CD4-positive, alpha-beta T cell (primary cell): ENCODE measurements around the gene ARFGEF2. TPM values are rescaled to one million over a fixed set of nuclear protein-coding genes. Genes with fewer than 3 reads are reported as not detected.

Source experiments
- ATAC-seq: fragments of 200-7000 bp; cut with Tn5 transposase; one replicate; pipeline ENCODE4 v1.10.0; 2022; ENCODE audit warnings: mild to moderate bottlenecking; ENCODE audit not compliant: poor library complexity
- CTCF ChIA-PET: fragments of 350-600 bp; sonication (Branson Sonifier 250); formaldehyde crosslinking; loops from one replicate; lab custom pipeline; 2021; ENCODE audit warnings: antibody characterized with exemption, inconsistent platforms; lab: Charles Lee
- POLR2A ChIA-PET: fragments of 350-600 bp; sonication (Branson Sonifier 250); formaldehyde crosslinking; loops from one replicate; lab custom pipeline; 2021; ENCODE audit warnings: antibody characterized with exemption, inconsistent platforms; lab: Charles Lee
- DNase-seq, 14 experiments: peaks; one replicate each; pipeline ENCODE4 v3.0.0-alpha.2; 2013 to 2020; ENCODE audit warnings: mixed read lengths in 2 of 14
- H3K27ac ChIP-seq, 2 donors: one replicate each; pipeline versions ENCODE4 v1.5.1 to v1.7.0; 2013; ENCODE audit warnings: low read length in 2 of 2, low read depth in 1 of 2, mild to moderate bottlenecking in 1 of 2
- H3K27me3 ChIP-seq, 2 experiments: 1 replicate in 1 of 2; 2 replicates in 1 of 2; pipeline versions ENCODE4 v1.6.1 to v1.7.0; 2013; ENCODE audit warnings: low read length in 2 of 2, control low read depth in 1 of 2, mild to moderate bottlenecking in 1 of 2, moderate library complexity in 1 of 2; ENCODE audit not compliant: insufficient read depth in 2 of 2, control insufficient read depth in 1 of 2
- H3K36me3 ChIP-seq: one replicate; pipeline ENCODE4 v1.6.1; 2013; ENCODE audit warnings: low read length, control low read depth; ENCODE audit not compliant: insufficient read depth
- H3K4me1 ChIP-seq: one replicate; pipeline ENCODE4 v1.6.1; 2013; ENCODE audit warnings: low read length, control low read depth; ENCODE audit not compliant: insufficient read depth
- H3K4me3 ChIP-seq: one replicate; pipeline ENCODE4 v1.5.1; 2013; ENCODE audit warnings: mild to moderate bottlenecking, low read length, moderate library complexity
- H3K9me3 ChIP-seq, 2 experiments: 1 replicate in 1 of 2; 2 replicates in 1 of 2; pipeline versions ENCODE4 v1.6.1 to v1.7.0; 2013; ENCODE audit warnings: low read length in 2 of 2, mild to moderate bottlenecking in 2 of 2, control low read depth in 1 of 2, moderate library complexity in 1 of 2; ENCODE audit not compliant: control insufficient read depth in 1 of 2, insufficient read depth in 1 of 2
- H3K27ac Mint-ChIP-seq: one replicate; pipeline ENCODE4 v1.8.0; 2020; ENCODE audit warnings: mixed read lengths
- H3K27me3 Mint-ChIP-seq: one replicate; pipeline ENCODE4 v1.8.0; 2021; ENCODE audit warnings: mixed read lengths
- H3K36me3 Mint-ChIP-seq: one replicate; pipeline ENCODE4 v1.8.0; 2021; ENCODE audit warnings: low read depth, mixed read lengths
- H3K4me1 Mint-ChIP-seq: one replicate; pipeline ENCODE4 v1.8.0; 2021; ENCODE audit warnings: low read depth, mixed read lengths
- H3K4me3 Mint-ChIP-seq: one replicate; pipeline ENCODE4 v1.8.0; 2020; ENCODE audit warnings: mild to moderate bottlenecking, mixed read lengths
- H3K9me3 Mint-ChIP-seq: one replicate; pipeline ENCODE4 v1.8.0; 2020; ENCODE audit warnings: mixed read lengths
- CTCF ChIP-seq: fragments of 200-600 bp; IDR thresholded peaks from one replicate; pipeline ENCODE4 v1.8.0; 2022; ENCODE audit warnings: antibody characterized with exemption, mild to moderate bottlenecking
- intact Hi-C, 2 experiments: fragments of 100-400 bp; cut with DNase I in 1 of 2; cut with micrococcal nuclease in 1 of 2; formaldehyde crosslinking; loops; one replicate each; pipeline versions ENCODE4 v1.15.1 to v1.9.0; 2023 to 2025; cut with DNase I, micrococcal nuclease
- total RNA-seq, 174 experiments: library from RNA in 2 of 174; stranded (reverse) in 2 of 174; gene quantifications; one replicate each; pipeline ENCODE4 v1.2.3 and lab custom pipeline; 2021 to 2026

Gene ARFGEF2
- total RNA-seq, 2 experiments from 2014 or later, result 23.0 to 23.4 TPM

DNA sequence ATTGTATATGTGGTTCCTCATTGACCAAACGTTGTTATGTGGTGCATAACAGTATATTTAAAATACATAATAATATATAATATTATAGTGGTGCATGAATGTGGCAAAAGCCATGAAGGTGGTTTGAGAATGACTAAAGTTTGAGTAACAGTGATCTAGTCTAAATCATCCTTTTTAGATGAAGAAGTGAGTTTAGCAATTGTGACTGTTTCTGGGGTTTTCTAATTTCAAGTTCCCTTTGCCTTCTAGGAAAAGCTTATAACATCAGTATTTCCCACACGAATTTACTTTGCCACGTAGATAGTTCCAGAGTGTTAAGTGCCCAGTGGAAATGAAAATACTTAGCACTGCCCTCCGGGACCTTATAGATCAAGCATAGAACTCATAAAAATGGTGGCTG is 40.9 kb downstream of the ARFGEF2 start:
- Mint-ChIP-seq H3K36me3 (peaks cover 70% of the 10 kb centered on the region), H3K27ac (no peak overlapping the region), H3K4me1 (no peaks in the 10 kb centered on the region), H3K27me3 (no peaks in the 10 kb centered on the region), H3K4me3 (no peak overlapping the region), H3K9me3 (no peaks in the 10 kb centered on the region)
- DNase-seq, result no peak
- POLR2A ChIA-PET, result no interaction called here
- Histone ChIP-seq H3K36me3 (peaks cover 48% of the 10 kb centered on the region), H3K27me3 (no peaks in the 10 kb centered on the region), H3K9me3 (no peaks in the 10 kb centered on the region), H3K4me3 (no peak overlapping the region), H3K4me1 (no peaks in the 10 kb centered on the region), H3K27ac (no peak overlapping the region)
- intact Hi-C loops, result loop anchor here in 1 of 2 experiments (5.0 kb wide), 1 partner anchor 555 kb away; no protein-coding TSS in a partner anchor
- no peak for ATAC-seq
- TF ChIP-seq CTCF, result no peak
- CTCF ChIA-PET, result no interaction called here

GRCh38 chr20:48962976-48963771 is 41.7 kb downstream of the ARFGEF2 start:
- Histone ChIP-seq H3K9me3 (no peaks in the 10 kb centered on the region), H3K27me3 (no peaks in the 10 kb centered on the region), H3K4me1 (no peaks in the 10 kb centered on the region), H3K4me3 (no peak overlapping the region), H3K36me3 (peaks cover 40% of the 10 kb centered on the region), H3K27ac (no peak overlapping the region)
- intact Hi-C loops, result loop anchor here in 1 of 2 experiments (5.0 kb wide), 1 partner anchor 556 kb away; no protein-coding TSS in a partner anchor
- POLR2A ChIA-PET, result no interaction called here
- no peak for TF ChIP-seq CTCF
- Mint-ChIP-seq H3K36me3 (peaks cover 68% of the 10 kb centered on the region), H3K9me3 (no peaks in the 10 kb centered on the region), H3K4me3 (no peak overlapping the region), H3K27ac (no peak overlapping the region), H3K27me3 (no peaks in the 10 kb centered on the region), H3K4me1 (no peaks in the 10 kb centered on the region)
- CTCF ChIA-PET, result no interaction called here
- DNase-seq, result no peak
- ATAC-seq, result no peak

GRCh38 chr20:48965189-48965910 is 43.8 kb downstream of the ARFGEF2 start:
- intact Hi-C loops, result no loop called here
- no peak for TF ChIP-seq CTCF
- ChIA-PET POLR2A (interaction anchor here (0.7 to 1.1 kb wide), 2 partner anchors 36 to 1549 kb away, joined by 3 read pairs; no protein-coding TSS in a partner anchor), CTCF (no interaction called here)
- H3K9me3 ChIP-seq, result no peaks in the 10 kb centered on the region
- peaks cover 41% of the 10 kb centered on the region for H3K36me3 ChIP-seq
- ATAC-seq (no peak), DNase-seq (no peak)
- H3K4me1 Mint-ChIP-seq, result no peaks in the 10 kb centered on the region
- H3K4me3 Mint-ChIP-seq, result no peak overlapping the region
- peaks cover 75% of the 10 kb centered on the region for H3K36me3 Mint-ChIP-seq
- no peaks in the 10 kb centered on the region for H3K4me1 ChIP-seq
- no peak overlapping the region for H3K27ac ChIP-seq
- H3K27me3 Mint-ChIP-seq, result no peaks in the 10 kb centered on the region
- no peak overlapping the region for H3K27ac Mint-ChIP-seq
- H3K4me3 ChIP-seq, result no peak overlapping the region
- no peaks in the 10 kb centered on the region for H3K9me3 Mint-ChIP-seq
- H3K27me3 ChIP-seq, result no peaks in the 10 kb centered on the region
